ENCODE data around the gene ETS1. TPM values are rescaled to one million over a fixed set of nuclear protein-coding genes. Genes with fewer than 3 reads are reported as not detected.

Gene ETS1
- total RNA-seq, 2 experiments from 2014 or later: 579 to 590 TPM

DNA sequence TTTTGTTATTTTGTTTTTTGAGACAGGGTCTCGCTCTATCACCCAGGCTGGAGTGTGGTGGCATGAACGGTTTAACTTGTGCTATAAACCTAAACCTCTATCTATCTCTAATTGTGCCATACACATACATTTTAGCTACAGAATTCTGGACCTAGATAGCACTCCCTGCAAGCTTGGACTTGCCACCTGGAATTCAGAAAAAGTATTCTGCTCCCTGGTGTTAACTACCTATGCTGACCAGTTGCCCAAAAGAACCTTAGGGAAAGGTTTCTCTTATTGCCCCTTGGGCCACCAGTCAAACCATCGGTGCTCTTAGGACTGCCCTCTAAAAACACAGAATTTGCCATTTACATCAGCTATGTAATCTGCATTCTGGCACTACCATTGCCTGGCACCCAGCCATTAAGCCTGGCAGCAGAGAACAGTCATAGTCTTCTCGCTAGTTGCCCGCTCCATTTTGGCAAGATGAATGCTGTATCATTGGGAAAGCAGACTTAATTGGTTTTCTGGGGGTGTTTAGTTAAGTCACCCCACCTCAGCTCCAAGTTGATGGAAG lies 55.3 kb downstream of the ETS1 start:
- Histone ChIP-seq H3K4me1 (ENCODE audit: insufficient read depth, low read length) (peaks cover 17% of the 10 kb centered on the region), H3K36me3 (ENCODE audit: insufficient read depth, low read length) (no peaks in the 10 kb centered on the region), H3K27me3 (ENCODE audit: control insufficient read depth in 1 of 2, insufficient read depth in 2 of 2, low read length in 2 of 2) (no peaks in the 10 kb centered on the region), H3K9me3 (ENCODE audit: control insufficient read depth in 1 of 2, insufficient read depth in 1 of 2, low read length in 2 of 2) (no peaks in the 10 kb centered on the region), H3K27ac (ENCODE audit: low read depth in 1 of 2, low read length in 2 of 2) (no peak overlapping the region), H3K4me3 (ENCODE audit: low read length) (no peak overlapping the region)
- intact Hi-C loops (cut with DNase I, micrococcal nuclease): no loop called here
- H3K27me3 Mint-ChIP-seq: no peaks in the 10 kb centered on the region
- ATAC-seq (ENCODE audit: poor library complexity) (no peak), DNase-seq (no peak)
- peaks cover 53% of the 10 kb centered on the region for H3K4me1 Mint-ChIP-seq (ENCODE audit: low read depth)
- H3K36me3 Mint-ChIP-seq (ENCODE audit: low read depth): no peaks in the 10 kb centered on the region
- CTCF ChIA-PET: interaction anchor here (1.6 kb wide), 1 partner anchor 360 kb away, joined by 3 read pairs; no protein-coding TSS in a partner anchor
- no peak overlapping the region for H3K27ac Mint-ChIP-seq
- POLR2A ChIA-PET: interaction anchor here (0.7 to 1.5 kb wide), 2 partner anchors 9 to 92 kb away, joined by 4 read pairs; no protein-coding TSS in a partner anchor
- TF ChIP-seq, protein P1, sequence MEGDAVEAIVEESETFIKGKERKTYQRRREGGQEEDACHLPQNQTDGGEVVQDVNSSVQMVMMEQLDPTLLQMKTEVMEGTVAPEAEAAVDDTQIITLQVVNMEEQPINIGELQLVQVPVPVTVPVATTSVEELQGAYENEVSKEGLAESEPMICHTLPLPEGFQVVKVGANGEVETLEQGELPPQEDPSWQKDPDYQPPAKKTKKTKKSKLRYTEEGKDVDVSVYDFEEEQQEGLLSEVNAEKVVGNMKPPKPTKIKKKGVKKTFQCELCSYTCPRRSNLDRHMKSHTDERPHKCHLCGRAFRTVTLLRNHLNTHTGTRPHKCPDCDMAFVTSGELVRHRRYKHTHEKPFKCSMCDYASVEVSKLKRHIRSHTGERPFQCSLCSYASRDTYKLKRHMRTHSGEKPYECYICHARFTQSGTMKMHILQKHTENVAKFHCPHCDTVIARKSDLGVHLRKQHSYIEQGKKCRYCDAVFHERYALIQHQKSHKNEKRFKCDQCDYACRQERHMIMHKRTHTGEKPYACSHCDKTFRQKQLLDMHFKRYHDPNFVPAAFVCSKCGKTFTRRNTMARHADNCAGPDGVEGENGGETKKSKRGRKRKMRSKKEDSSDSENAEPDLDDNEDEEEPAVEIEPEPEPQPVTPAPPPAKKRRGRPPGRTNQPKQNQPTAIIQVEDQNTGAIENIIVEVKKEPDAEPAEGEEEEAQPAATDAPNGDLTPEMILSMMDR (IDR thresholded peaks at IDR 0.05): no peak
- no peak overlapping the region for H3K4me3 Mint-ChIP-seq
- no peaks in the 10 kb centered on the region for H3K9me3 Mint-ChIP-seq

DNA sequence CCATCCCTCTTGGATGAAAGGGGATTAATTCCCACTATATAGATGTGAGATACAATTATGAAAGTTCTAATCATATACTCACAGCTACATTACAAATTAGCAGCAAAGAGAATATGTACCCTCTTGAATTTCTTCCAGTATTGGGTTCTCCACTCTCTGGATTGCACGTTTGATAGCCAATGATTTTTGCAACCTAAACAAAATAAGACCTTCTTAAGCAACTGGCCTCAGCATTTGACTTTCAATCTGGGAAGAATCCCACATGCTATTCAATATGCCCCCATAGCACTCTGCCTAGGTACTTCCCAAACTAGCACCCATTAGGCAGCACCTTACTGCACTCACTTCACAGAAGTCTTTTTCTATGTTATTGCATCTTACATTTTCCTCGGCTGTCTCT lies 55.8 kb downstream of the ETS1 start:
- no peaks in the 10 kb centered on the region for H3K9me3 ChIP-seq (ENCODE audit: control insufficient read depth in 1 of 2, insufficient read depth in 1 of 2, low read length in 2 of 2)
- TF ChIP-seq, protein P1 (IDR thresholded peaks at IDR 0.05): no peak
- Mint-ChIP-seq H3K27me3 (no peaks in the 10 kb centered on the region), H3K4me1 (ENCODE audit: low read depth) (peaks cover 58% of the 10 kb centered on the region), H3K27ac (no peak overlapping the region), H3K4me3 (no peak overlapping the region), H3K9me3 (no peaks in the 10 kb centered on the region), H3K36me3 (ENCODE audit: low read depth) (no peaks in the 10 kb centered on the region)
- POLR2A ChIA-PET: interaction anchor here (0.7 to 1.5 kb wide), 3 partner anchors 9 to 92 kb away, joined by 3 to 4 read pairs (median 4); no protein-coding TSS in a partner anchor
- H3K4me1 ChIP-seq (ENCODE audit: insufficient read depth, low read length): peaks cover 22% of the 10 kb centered on the region
- H3K27me3 ChIP-seq (ENCODE audit: control insufficient read depth in 1 of 2, insufficient read depth in 2 of 2, low read length in 2 of 2): no peaks in the 10 kb centered on the region
- H3K36me3 ChIP-seq (ENCODE audit: insufficient read depth, low read length): no peaks in the 10 kb centered on the region
- no peak overlapping the region for H3K4me3 ChIP-seq (ENCODE audit: low read length)
- no peak for DNase-seq
- no peak for ATAC-seq (ENCODE audit: poor library complexity)
- intact Hi-C loops (cut with DNase I, micrococcal nuclease): no loop called here
- CTCF ChIA-PET: interaction anchor here (1.6 kb wide), 1 partner anchor 360 kb away, joined by 3 read pairs; no protein-coding TSS in a partner anchor
- no peak overlapping the region for H3K27ac ChIP-seq (ENCODE audit: low read depth in 1 of 2, low read length in 2 of 2)

DNA sequence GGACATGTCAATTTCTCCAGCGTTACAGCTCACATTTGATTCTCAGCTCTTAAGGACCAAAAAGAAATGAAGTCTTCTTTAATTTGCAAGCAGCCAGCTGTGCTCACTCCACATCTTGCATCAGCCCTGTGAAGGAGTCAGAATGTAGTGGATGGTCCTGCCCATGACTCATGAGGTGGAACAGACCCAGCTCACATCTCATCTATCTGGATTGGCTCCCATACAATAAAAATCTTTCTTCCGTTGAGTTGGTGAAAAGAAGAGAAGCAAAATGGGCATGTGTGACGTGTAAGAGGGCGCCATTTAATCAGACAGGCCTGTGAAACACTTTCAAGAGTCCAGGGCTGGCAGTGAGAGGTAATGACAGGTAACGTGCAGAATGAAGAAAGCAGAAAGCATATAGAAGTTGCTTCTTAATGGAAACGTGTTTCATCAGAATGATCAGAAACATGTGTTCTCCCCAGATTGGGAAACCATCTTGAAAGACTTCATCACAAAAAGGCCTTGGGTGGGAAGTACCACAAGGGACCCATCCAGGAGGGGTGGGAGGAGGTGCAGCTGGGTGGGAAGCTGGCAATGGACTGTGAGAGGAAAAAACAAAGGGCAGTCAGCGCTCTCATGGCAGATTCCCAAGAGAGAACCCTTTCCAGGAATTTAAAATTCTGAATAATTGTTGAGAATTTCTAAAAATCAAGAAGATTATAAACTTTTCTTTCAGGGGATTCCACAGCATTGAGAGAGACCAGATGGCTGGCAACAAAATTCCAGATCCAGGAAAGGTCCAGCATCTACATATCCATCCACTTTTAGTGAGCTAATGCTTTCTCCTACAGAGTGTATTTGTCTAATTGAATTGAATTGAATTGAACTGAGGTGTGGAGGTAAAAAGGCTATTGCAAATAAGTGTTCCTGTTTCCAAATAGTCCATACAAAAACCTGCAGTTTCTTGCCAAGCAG lies 57.0 kb downstream of the ETS1 start:
- peak overlapping the region; percentile 3 for H3K27ac Mint-ChIP-seq
- ChIA-PET CTCF (no interaction called here), POLR2A (interaction anchor here (0.8 to 8.2 kb wide), 4 partner anchors 11 to 94 kb away, joined by 3 to 131 read pairs (median 52); no protein-coding TSS in a partner anchor)
- intact Hi-C loops (cut with DNase I, micrococcal nuclease): no loop called here
- Histone ChIP-seq H3K4me1 (ENCODE audit: insufficient read depth, low read length) (peaks cover 32% of the 10 kb centered on the region), H3K36me3 (ENCODE audit: insufficient read depth, low read length) (no peaks in the 10 kb centered on the region), H3K27ac (ENCODE audit: low read depth in 1 of 2, low read length in 2 of 2) (no peak overlapping the region), H3K9me3 (ENCODE audit: control insufficient read depth in 1 of 2, insufficient read depth in 1 of 2, low read length in 2 of 2) (no peaks in the 10 kb centered on the region), H3K27me3 (ENCODE audit: control insufficient read depth in 1 of 2, insufficient read depth in 2 of 2, low read length in 2 of 2) (no peaks in the 10 kb centered on the region), H3K4me3 (ENCODE audit: low read length) (no peak overlapping the region)
- TF ChIP-seq, protein P1 (IDR thresholded peaks at IDR 0.05): no peak
- peak in 1 of 14 experiments; percentile 4 for DNase-seq
- no peak overlapping the region for H3K4me3 Mint-ChIP-seq
- H3K36me3 Mint-ChIP-seq (ENCODE audit: low read depth): no peaks in the 10 kb centered on the region
- no peaks in the 10 kb centered on the region for H3K9me3 Mint-ChIP-seq
- no peak for ATAC-seq (ENCODE audit: poor library complexity)
- H3K4me1 Mint-ChIP-seq (ENCODE audit: low read depth): peaks cover 64% of the 10 kb centered on the region
- no peaks in the 10 kb centered on the region for H3K27me3 Mint-ChIP-seq
